ENCODE results near the gene GPT2.
"Not testable (repeated sequence)": the region's sequence is repeated elsewhere in the genome, so short reads cannot be mapped to it uniquely, and the experiment has no call there.

GPT2 gene

GRCh38 chr16:46930861-46931260 lies 46.7 kb downstream of the GPT2 start:
- Mint-ChIP-seq H3K4me3 (no peak overlapping the region), H3K36me3 (peaks cover 9 to 18% of the 10 kb centered on the region in 2 donors), H3K27ac (no peak overlapping the region), H3K4me1 (peaks cover 6 to 17% of the 10 kb centered on the region in 2 donors), H3K9me3 (peaks cover 0 to 3% of the 10 kb centered on the region in 2 donors), H3K27me3 (peaks cover 0 to 6% of the 10 kb centered on the region in 2 donors)
- ATAC-seq (replicated peaks) = no peak
- no peak for DNase-seq

- DNase-seq (peak; percentile 38), ATAC-seq (replicated peaks) (peak; percentile 89 to 90)
- peaks cover 6 to 17% of the 10 kb centered on the region in 2 donors for H3K4me1 Mint-ChIP-seq
- peaks cover 0 to 3% of the 10 kb centered on the region in 2 donors for H3K9me3 Mint-ChIP-seq
- H3K27me3 Mint-ChIP-seq = peaks cover 0 to 6% of the 10 kb centered on the region in 2 donors
- H3K36me3 Mint-ChIP-seq = peaks cover 6 to 10% of the 10 kb centered on the region in 2 donors
- peak overlapping the region; percentile 88 for H3K27ac Mint-ChIP-seq
- H3K4me3 Mint-ChIP-seq = peak overlapping the region; percentile 61 to 66
Measured at GRCh38 chr16:46932802-46933201, 48.6 kb downstream of the GPT2 start.

- H3K4me3 Mint-ChIP-seq = no peak overlapping the region
- H3K27me3 Mint-ChIP-seq = peaks cover 0 to 6% of the 10 kb centered on the region in 2 donors
- peaks cover 3 to 7% of the 10 kb centered on the region in 2 donors for H3K36me3 Mint-ChIP-seq
- H3K27ac Mint-ChIP-seq = no peak overlapping the region
- H3K9me3 Mint-ChIP-seq = peaks cover 0 to 3% of the 10 kb centered on the region in 2 donors
- ATAC-seq (replicated peaks) (no peak), DNase-seq (no peak)
- peaks cover 6 to 8% of the 10 kb centered on the region in 2 donors for H3K4me1 Mint-ChIP-seq
Measured at GRCh38 chr16:46937536-46937935, 53.4 kb downstream of the GPT2 start.

GRCh38 chr16:46944713-46945112 lies 60.6 kb downstream of the GPT2 start:
- DNase-seq; H3K27me3 Mint-ChIP-seq; ATAC-seq (replicated peaks); H3K4me1 Mint-ChIP-seq; H3K9me3 Mint-ChIP-seq; H3K36me3 Mint-ChIP-seq; H3K27ac Mint-ChIP-seq; H3K4me3 Mint-ChIP-seq: not testable (repeated sequence)

- no peaks in the 10 kb centered on the region for H3K27me3 Mint-ChIP-seq
- H3K36me3 Mint-ChIP-seq = no peaks in the 10 kb centered on the region
- peaks cover 3 to 5% of the 10 kb centered on the region in 2 donors for H3K4me1 Mint-ChIP-seq
- peaks cover 0 to 2% of the 10 kb centered on the region in 2 donors for H3K9me3 Mint-ChIP-seq
- H3K4me3 Mint-ChIP-seq = no peak overlapping the region
- DNase-seq (peak; percentile 14), ATAC-seq (replicated peaks) (peak; percentile 81 to 84)
- no peak overlapping the region for H3K27ac Mint-ChIP-seq
Measured at GRCh38 chr16:46947900-46948547, 63.9 kb downstream of the GPT2 start.

GRCh38 chr16:46948548-46949166 lies 64.5 kb downstream of the GPT2 start:
- Mint-ChIP-seq H3K4me1 (peaks cover 0 to 5% of the 10 kb centered on the region in 2 donors), H3K27ac (no peak overlapping the region), H3K36me3 (no peaks in the 10 kb centered on the region), H3K27me3 (no peaks in the 10 kb centered on the region), H3K9me3 (peaks cover 0 to 2% of the 10 kb centered on the region in 2 donors), H3K4me3 (no peak overlapping the region)
- DNase-seq = no peak
- ATAC-seq (replicated peaks) = no peak

- no peak overlapping the region for H3K4me3 Mint-ChIP-seq
- peaks cover 0 to 3% of the 10 kb centered on the region in 2 donors for H3K36me3 Mint-ChIP-seq
- H3K9me3 Mint-ChIP-seq = no peaks in the 10 kb centered on the region
- DNase-seq (no peak), ATAC-seq (replicated peaks) (peak in 1 of 2 donors; percentile 73)
- H3K27ac Mint-ChIP-seq = no peak overlapping the region
- peaks cover 0 to 5% of the 10 kb centered on the region in 2 donors for H3K4me1 Mint-ChIP-seq
- H3K27me3 Mint-ChIP-seq = no peaks in the 10 kb centered on the region
Measured at GRCh38 chr16:46949241-46949892, 65.2 kb downstream of the GPT2 start.

- DNase-seq = no peak
- no peaks in the 10 kb centered on the region for H3K9me3 Mint-ChIP-seq
- peaks cover 0 to 5% of the 10 kb centered on the region in 2 donors for H3K4me1 Mint-ChIP-seq
- peaks cover 4 to 6% of the 10 kb centered on the region in 2 donors for H3K36me3 Mint-ChIP-seq
- H3K4me3 Mint-ChIP-seq = no peak overlapping the region
- H3K27ac Mint-ChIP-seq = no peak overlapping the region
- H3K27me3 Mint-ChIP-seq = no peaks in the 10 kb centered on the region
- no peak for ATAC-seq (replicated peaks)
Measured at GRCh38 chr16:46950009-46950408, 65.8 kb downstream of the GPT2 start.

- H3K27ac Mint-ChIP-seq = no peak overlapping the region
- peaks cover 26 to 32% of the 10 kb centered on the region in 2 donors for H3K36me3 Mint-ChIP-seq
Measured at GRCh38 chr16:46954562-46954961, 70.4 kb downstream of the GPT2 start.

GRCh38 chr16:46961373-46962353 lies 77.5 kb downstream of the GPT2 start:
- Mint-ChIP-seq H3K9me3 (no peaks in the 10 kb centered on the region), H3K36me3 (peaks cover 32 to 63% of the 10 kb centered on the region in 2 donors), H3K27me3 (no peaks in the 10 kb centered on the region), H3K4me3 (no peak overlapping the region), H3K4me1 (peaks cover 21 to 35% of the 10 kb centered on the region in 2 donors), H3K27ac (peak overlapping the region; percentile 81)
- peak; percentile 90 to 95 for ATAC-seq (replicated peaks)
- no peak for DNase-seq

More at GRCh38 chr16:46954562-46954961, 70.4 kb downstream of the GPT2 start:
- ATAC-seq (replicated peaks) = no peak
- Mint-ChIP-seq H3K4me1 (peaks cover 2 to 13% of the 10 kb centered on the region in 2 donors), H3K4me3 (no peak overlapping the region), H3K27me3 (no peaks in the 10 kb centered on the region), H3K9me3 (no peaks in the 10 kb centered on the region)
- no peak for DNase-seq

- H3K27me3 Mint-ChIP-seq = no peaks in the 10 kb centered on the region
Measured at GRCh38 chr16:46962629-46963028, 78.5 kb downstream of the GPT2 start.

GRCh38 chr16:46968063-46968435 lies 83.9 kb downstream of the GPT2 start:
- H3K27ac Mint-ChIP-seq = no peak overlapping the region
- no peak for DNase-seq
- ATAC-seq (replicated peaks) = no peak
- no peak overlapping the region for H3K4me3 Mint-ChIP-seq
- no peaks in the 10 kb centered on the region for H3K27me3 Mint-ChIP-seq
- H3K36me3 Mint-ChIP-seq = peaks cover 39 to 49% of the 10 kb centered on the region in 2 donors
- no peaks in the 10 kb centered on the region for H3K9me3 Mint-ChIP-seq
- peaks cover 15 to 37% of the 10 kb centered on the region in 2 donors for H3K4me1 Mint-ChIP-seq

More at GRCh38 chr16:46962629-46963028, 78.5 kb downstream of the GPT2 start:
- DNase-seq = no peak
- Mint-ChIP-seq H3K9me3 (no peaks in the 10 kb centered on the region), H3K4me1 (peaks cover 24 to 39% of the 10 kb centered on the region in 2 donors), H3K36me3 (peaks cover 32 to 62% of the 10 kb centered on the region in 2 donors), H3K4me3 (no peak overlapping the region), H3K27ac (peak overlapping the region; percentile 81)
- no peak for ATAC-seq (replicated peaks)

GRCh38 chr16:46970089-46970488 lies 85.9 kb downstream of the GPT2 start:
- no peak for DNase-seq
- Mint-ChIP-seq H3K36me3 (peaks cover 34% of the 10 kb centered on the region in 2 donors), H3K9me3 (no peaks in the 10 kb centered on the region), H3K27ac (no peak overlapping the region), H3K27me3 (no peaks in the 10 kb centered on the region), H3K4me1 (peaks cover 16 to 46% of the 10 kb centered on the region in 2 donors), H3K4me3 (no peak overlapping the region)
- ATAC-seq (replicated peaks) = no peak

GRCh38 chr16:46971271-46971670 lies 87.1 kb downstream of the GPT2 start:
- ATAC-seq (replicated peaks) (no peak), DNase-seq (no peak)
- Mint-ChIP-seq H3K27ac (no peak overlapping the region), H3K9me3 (no peaks in the 10 kb centered on the region), H3K4me1 (peaks cover 22 to 58% of the 10 kb centered on the region in 2 donors), H3K4me3 (no peak overlapping the region), H3K27me3 (no peaks in the 10 kb centered on the region), H3K36me3 (peaks cover 34 to 38% of the 10 kb centered on the region in 2 donors)

Measured in stimulated activated naive B cell treated with anti-CD40 and anti-IgM and Interleukin-4, amounts not matched to agents 10 μg/mL and 1 μg/mL and 100 μg/mL, for 72 hours (primary cell).